A673 (cell line): ENCODE results near the gene SYNJ2. TPM values are rescaled to one million over a fixed set of nuclear protein-coding genes. Genes with fewer than 3 reads are reported as not detected.

Source experiments
- BruUV-seq: library from RNA; stranded (reverse); fragments of 400-500 nt; replicated peaks from 2 replicates; lab custom pipeline; 2021; lab: Mats Ljungman, UMichigan
- CTCF ChIA-PET: fragments of 300-600 bp; sonication (Branson Sonifier 250); formaldehyde crosslinking; loops from one replicate; lab custom pipeline; 2022; ENCODE audit warnings: antibody characterized with exemption; lab: Charles Lee
- POLR2A ChIA-PET: fragments of 300-600 bp; sonication (Branson Sonifier 250); formaldehyde crosslinking; loops from one replicate; lab custom pipeline; 2022; ENCODE audit warnings: antibody characterized with exemption; ENCODE audit not compliant: low non-redundant PET; lab: Charles Lee
- DNase-seq: peaks from one replicate; pipeline ENCODE4 v3.0.0-alpha.2; 2015; ENCODE audit warnings: low spot score
- H3K27ac ChIP-seq: fragments of 200-600 bp; sonication (generic); 2 replicates; pipeline ENCODE4 v1.5.1; 2016; ENCODE audit warnings: mixed run types, low read depth, mild to moderate bottlenecking, mixed read lengths, antibody characterized with exemption, low read length; ENCODE audit not compliant: poor library complexity, severe bottlenecking
- H3K27me3 ChIP-seq: fragments of 200-600 bp; sonication (generic); replicated peaks from 2 replicates; pipeline ENCODE4 v1.6.1; 2017; ENCODE audit warnings: mixed run types, low read depth, mild to moderate bottlenecking, mixed read lengths, antibody characterized with exemption, low read length; ENCODE audit not compliant: insufficient read depth, poor library complexity
- H3K36me3 ChIP-seq: fragments of 200-600 bp; sonication (generic); 2 replicates; pipeline ENCODE4 v1.6.1; 2016; ENCODE audit warnings: mixed run types, mild to moderate bottlenecking, mixed read lengths, antibody characterized with exemption, low read length; ENCODE audit not compliant: insufficient read depth, poor library complexity, severe bottlenecking
- H3K4me1 ChIP-seq: fragments of 200-600 bp; sonication (generic); 2 replicates; pipeline ENCODE4 v1.6.1; 2017; ENCODE audit warnings: mixed run types, mild to moderate bottlenecking, mixed read lengths, antibody characterized with exemption, low read length; ENCODE audit not compliant: insufficient read depth, poor library complexity, severe bottlenecking
- H3K4me3 ChIP-seq: fragments of 200-600 bp; sonication (generic); 2 replicates; pipeline ENCODE4 v1.5.1; 2016; ENCODE audit warnings: low read depth, mixed run types, mild to moderate bottlenecking, mixed read lengths, low read length; ENCODE audit not compliant: poor library complexity, severe bottlenecking
- H3K9me3 ChIP-seq: fragments of 200-600 bp; sonication (generic); 2 replicates; pipeline ENCODE4 v1.6.1; 2016; ENCODE audit warnings: mixed run types, low read depth, mild to moderate bottlenecking, mixed read lengths, antibody characterized with exemption, low read length; ENCODE audit not compliant: poor library complexity, severe bottlenecking
- EZH2 ChIP-seq: fragments of 200-600 bp; sonication (generic); IDR thresholded peaks from 2 replicates; pipeline ENCODE4 v1.6.1; 2017; ENCODE audit warnings: borderline replicate concordance, low read depth, mild to moderate bottlenecking, mixed read lengths, antibody characterized with exemption, low read length; ENCODE audit not compliant: poor library complexity, severe bottlenecking
- intact Hi-C: fragments of 100-400 bp; cut with micrococcal nuclease; formaldehyde crosslinking; loops from one replicate; pipeline ENCODE4 v1.10.0; 2022; ENCODE audit not compliant: unreplicated experiment
- total RNA-seq: library from RNA; stranded (reverse); gene quantifications from 2 replicates; pipeline ENCODE4 v1.2.3, GENCODE V29; 2021
- TF ChIP-seq, protein P1 (sequence below): fragments of 300-800, 200-600 bp; sonication (generic); conservative IDR thresholded peaks from 2 replicates; pipeline ENCODE4 v1.5.1; 2017; ENCODE audit warnings: low read depth, mild to moderate bottlenecking, antibody characterized with exemption, low read length, moderate library complexity, mixed read lengths

Gene SYNJ2
- total RNA-seq, 1 experiment from 2014 or later, result 37.0 TPM

- Histone ChIP-seq H3K27me3 (no peaks in the 10 kb centered on the region), H3K36me3 (peaks cover 5% of the 10 kb centered on the region), H3K9me3 (no peaks in the 10 kb centered on the region), H3K27ac (peak overlapping the region; percentile 72), H3K4me1 (peaks cover 41% of the 10 kb centered on the region), H3K4me3 (no peak overlapping the region)
- CTCF ChIA-PET, result interaction anchor here (0.5 to 1.6 kb wide), 5 partner anchors 10 to 45 kb away, joined by 4 to 14 read pairs (median 5); partner anchors contain the start of gene SYNJ2
- no peak for TF ChIP-seq EZH2
- TF ChIP-seq, protein P1, sequence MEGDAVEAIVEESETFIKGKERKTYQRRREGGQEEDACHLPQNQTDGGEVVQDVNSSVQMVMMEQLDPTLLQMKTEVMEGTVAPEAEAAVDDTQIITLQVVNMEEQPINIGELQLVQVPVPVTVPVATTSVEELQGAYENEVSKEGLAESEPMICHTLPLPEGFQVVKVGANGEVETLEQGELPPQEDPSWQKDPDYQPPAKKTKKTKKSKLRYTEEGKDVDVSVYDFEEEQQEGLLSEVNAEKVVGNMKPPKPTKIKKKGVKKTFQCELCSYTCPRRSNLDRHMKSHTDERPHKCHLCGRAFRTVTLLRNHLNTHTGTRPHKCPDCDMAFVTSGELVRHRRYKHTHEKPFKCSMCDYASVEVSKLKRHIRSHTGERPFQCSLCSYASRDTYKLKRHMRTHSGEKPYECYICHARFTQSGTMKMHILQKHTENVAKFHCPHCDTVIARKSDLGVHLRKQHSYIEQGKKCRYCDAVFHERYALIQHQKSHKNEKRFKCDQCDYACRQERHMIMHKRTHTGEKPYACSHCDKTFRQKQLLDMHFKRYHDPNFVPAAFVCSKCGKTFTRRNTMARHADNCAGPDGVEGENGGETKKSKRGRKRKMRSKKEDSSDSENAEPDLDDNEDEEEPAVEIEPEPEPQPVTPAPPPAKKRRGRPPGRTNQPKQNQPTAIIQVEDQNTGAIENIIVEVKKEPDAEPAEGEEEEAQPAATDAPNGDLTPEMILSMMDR, result no peak
- intact Hi-C loops, result loop anchor here (5.0 kb wide), 1 partner anchor 45 kb away; the partner anchor contains the start of gene SYNJ2
- DNase-seq, result no peak
- POLR2A ChIA-PET, result interaction anchor here (0.7 kb wide), 1 partner anchor 1317 kb away, joined by 3 read pairs; no protein-coding TSS in a partner anchor
- TSS peak; percentile 52 for BruUV-seq
Measured at GRCh38 chr6:158026901-158027589, 45.4 kb downstream of the SYNJ2 start.

DNA sequence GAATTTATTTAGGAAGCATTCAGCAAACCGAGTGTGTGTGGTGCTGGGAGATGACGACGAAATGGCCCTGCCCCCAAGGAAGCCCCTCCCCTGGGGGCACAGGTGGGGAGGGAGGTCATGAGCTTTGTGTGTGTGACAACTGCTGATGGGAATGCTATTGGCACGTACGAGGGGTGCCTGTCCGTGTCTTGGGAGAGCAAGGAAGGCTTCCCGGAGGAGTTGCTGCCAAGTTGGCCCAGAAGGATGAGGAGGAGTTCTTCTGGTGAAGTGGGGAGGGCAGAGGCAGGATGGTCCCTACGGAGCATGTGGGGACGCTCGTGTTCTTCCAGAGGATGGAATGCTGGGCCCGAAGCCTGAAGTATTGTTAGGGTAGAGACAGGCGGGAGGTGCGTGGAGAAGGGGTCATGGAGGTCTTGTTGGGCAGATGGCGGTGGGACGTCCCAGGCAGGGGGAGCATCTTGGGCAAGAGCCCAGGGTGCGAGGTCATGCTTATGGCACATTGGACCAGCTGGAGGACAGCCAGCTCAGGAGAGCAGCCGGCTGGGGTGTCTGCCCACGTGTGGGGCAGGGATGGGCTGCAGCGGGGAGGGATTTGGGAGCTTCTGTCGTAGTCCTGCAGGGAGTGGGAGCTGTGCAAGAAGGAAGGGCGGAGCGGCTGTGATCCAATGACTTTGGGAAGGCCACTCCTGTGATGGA is 46.1 kb downstream of the SYNJ2 start:
- CTCF ChIA-PET, result no interaction called here
- Histone ChIP-seq H3K27me3 (no peaks in the 10 kb centered on the region), H3K4me3 (no peak overlapping the region), H3K9me3 (no peaks in the 10 kb centered on the region), H3K4me1 (peaks cover 45% of the 10 kb centered on the region), H3K27ac (peak overlapping the region; percentile 72), H3K36me3 (peaks cover 5% of the 10 kb centered on the region)
- TF ChIP-seq, protein P1, result no peak
- no peak for TF ChIP-seq EZH2
- POLR2A ChIA-PET, result no interaction called here
- intact Hi-C loops, result loop anchor here (5.0 kb wide), 1 partner anchor 45 kb away; the partner anchor contains the start of gene SYNJ2
- BruUV-seq, result no TSS peak
- no peak for DNase-seq

DNA sequence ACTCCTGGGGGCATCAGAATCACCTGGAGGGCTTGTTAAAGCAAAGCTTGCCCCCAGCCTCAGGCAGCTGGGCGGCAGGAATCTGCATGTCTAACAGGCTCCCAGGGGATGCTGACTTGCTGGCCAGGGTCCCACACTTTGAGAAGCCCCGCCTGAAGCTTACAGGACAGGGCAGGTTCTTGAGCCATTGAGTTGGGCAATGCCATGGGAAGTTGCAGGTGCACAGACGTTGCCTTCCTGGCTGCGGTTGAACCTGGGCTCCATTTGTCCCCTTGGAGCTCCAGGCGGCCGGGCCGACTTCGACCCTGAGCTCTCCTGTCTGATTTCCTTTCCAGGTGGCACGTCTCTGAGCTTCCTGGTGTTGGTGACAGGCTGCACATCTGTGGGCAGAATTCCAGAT is 46.8 kb downstream of the SYNJ2 start:
- Histone ChIP-seq H3K36me3 (peaks cover 5% of the 10 kb centered on the region), H3K27ac (peak overlapping the region; percentile 17), H3K27me3 (no peaks in the 10 kb centered on the region), H3K9me3 (no peaks in the 10 kb centered on the region), H3K4me1 (peaks cover 45% of the 10 kb centered on the region), H3K4me3 (no peak overlapping the region)
- no TSS peak for BruUV-seq
- no peak for TF ChIP-seq EZH2
- TF ChIP-seq, protein P1, result no peak
- intact Hi-C loops, result loop anchor here (5.0 kb wide), 1 partner anchor 46 kb away; the partner anchor contains the start of gene SYNJ2
- no peak for DNase-seq
- POLR2A ChIA-PET, result no interaction called here
- CTCF ChIA-PET, result no interaction called here
